HepG2 (cell line): ENCODE results near the gene PHF14. TPM values are rescaled to one million over a fixed set of nuclear protein-coding genes. Genes with fewer than 3 reads are reported as not detected.

Source experiments
- HNF4A ChIP-seq: sonication (generic); formaldehyde crosslinking; IDR thresholded peaks from 2 replicates; pipeline ENCODE4 v1.4.0; 2020; ENCODE audit warnings: missing genetic modification reagents
- HNRNPUL1 ChIP-seq: fragments of 200-400 bp; formaldehyde crosslinking; IDR thresholded peaks from 2 replicates; pipeline ENCODE4 v1.6.1; 2017; ENCODE audit warnings: low read depth, mild to moderate bottlenecking, low read length, moderate library complexity
- MEF2D ChIP-seq: sonication (generic); formaldehyde crosslinking; IDR thresholded peaks from 2 replicates; pipeline ENCODE4 v1.5.1; 2020; ENCODE audit warnings: mild to moderate bottlenecking, missing genetic modification reagents
- PBX3 ChIP-seq: sonication (generic); formaldehyde crosslinking; IDR thresholded peaks from 2 replicates; pipeline ENCODE4 v1.8.1; 2023; ENCODE audit warnings: missing genetic modification reagents, inconsistent platforms, borderline replicate concordance
- PHF8 ChIP-seq: sonication (generic); formaldehyde crosslinking; IDR thresholded peaks from 2 replicates; pipeline ENCODE4 v1.5.0; 2020; ENCODE audit warnings: missing genetic modification reagents
- SALL1 ChIP-seq: sonication (generic); formaldehyde crosslinking; IDR thresholded peaks from 2 replicates; pipeline ENCODE4 v1.8.0; 2022; ENCODE audit warnings: mild to moderate bottlenecking, missing genetic modification reagents
- SCMH1 ChIP-seq: sonication (generic); formaldehyde crosslinking; IDR thresholded peaks from 2 replicates; pipeline ENCODE4 v1.9.0; 2021; ENCODE audit warnings: missing genetic modification reagents, mild to moderate bottlenecking, borderline replicate concordance
- ZNF317 ChIP-seq: sonication (generic); formaldehyde crosslinking; IDR thresholded peaks from 2 replicates; pipeline ENCODE4 v1.5.0; 2020; ENCODE audit warnings: mild to moderate bottlenecking, missing genetic modification reagents
- ZNF331 ChIP-seq: sonication (generic); formaldehyde crosslinking; IDR thresholded peaks from 2 replicates; pipeline ENCODE4 v1.4.0; 2020; ENCODE audit warnings: missing genetic modification reagents
- ZNF569 ChIP-seq: sonication (generic); formaldehyde crosslinking; IDR thresholded peaks from 2 replicates; pipeline ENCODE4 v1.5.0; 2020; ENCODE audit warnings: mild to moderate bottlenecking, missing genetic modification reagents, moderate library complexity, borderline replicate concordance
- ZNF776 ChIP-seq: sonication (generic); formaldehyde crosslinking; IDR thresholded peaks from 2 replicates; pipeline ENCODE4 v1.4.0; 2020; ENCODE audit warnings: mild to moderate bottlenecking, missing genetic modification reagents
- ZNF782 ChIP-seq: sonication (generic); formaldehyde crosslinking; IDR thresholded peaks from 2 replicates; pipeline ENCODE4 v1.4.0; 2020; ENCODE audit warnings: missing genetic modification reagents, mild to moderate bottlenecking, borderline replicate concordance
- ZNF841 ChIP-seq: sonication (generic); formaldehyde crosslinking; IDR thresholded peaks from 2 replicates; pipeline ENCODE4 v1.8.1; 2023; ENCODE audit warnings: missing genetic modification reagents, borderline replicate concordance
- polyA plus RNA-seq, 8 experiments: library from polyadenylated mRNA; depleted of rRNA in 3 of 8; stranded (reverse) in 7 of 8; unstranded in 1 of 8; fragments of >200 nt; fragmentation: Illumina TruSeq in 4 of 8; extraction: Trizol in 4 of 8; gene quantifications; 2 replicates each; pipeline versions ENCODE4 v1.2.1 to v1.2.3, GENCODE V29; 2011 to 2016; ENCODE audit warnings: low read depth in 4 of 8, missing spikeins in 1 of 8, mixed read lengths in 1 of 8; ENCODE audit not compliant: insufficient read depth in 1 of 8
- total RNA-seq, 5 experiments: library from RNA; depleted of rRNA; stranded (reverse); fragments of >200 nt; fragmentation: Illumina TruSeq; extraction: Trizol; gene quantifications; 2 replicates each; pipeline ENCODE4 v1.2.3, GENCODE V29; 2016; ENCODE audit warnings: low read depth in 1 of 5
- TF ChIP-seq, protein P1 (sequence below): sonication (generic); formaldehyde crosslinking; conservative IDR thresholded peaks from 2 replicates; pipeline ENCODE4 v1.4.0; 2020; ENCODE audit warnings: mild to moderate bottlenecking, missing genetic modification reagents, moderate library complexity
- TF ChIP-seq, protein P2 (sequence below): sonication (generic); formaldehyde crosslinking; IDR thresholded peaks from 2 replicates; pipeline ENCODE4 v1.8.0; 2022; ENCODE audit warnings: mild to moderate bottlenecking, missing genetic modification reagents
- TF ChIP-seq, protein P3 (sequence below): sonication (generic); formaldehyde crosslinking; conservative IDR thresholded peaks from 2 replicates; pipeline ENCODE4 v1.8.0; 2022; ENCODE audit warnings: missing genetic modification reagents
- TF ChIP-seq, protein P4 (sequence below): sonication (generic); formaldehyde crosslinking; IDR thresholded peaks from 2 replicates; pipeline ENCODE4 v1.4.0; 2020; ENCODE audit warnings: missing genetic modification reagents, mild to moderate bottlenecking, borderline replicate concordance

PHF14 gene
- total and polyA plus RNA-seq, 2 of the 13 experiments (the other 11 are each of a cell fraction or from before 2014, with no cell fraction given): 18.9 to 68.7 TPM

GRCh38 chr7:10973061-10973941 lies at the start of gene PHF14 (continued):
- TF ChIP-seq, protein P1, sequence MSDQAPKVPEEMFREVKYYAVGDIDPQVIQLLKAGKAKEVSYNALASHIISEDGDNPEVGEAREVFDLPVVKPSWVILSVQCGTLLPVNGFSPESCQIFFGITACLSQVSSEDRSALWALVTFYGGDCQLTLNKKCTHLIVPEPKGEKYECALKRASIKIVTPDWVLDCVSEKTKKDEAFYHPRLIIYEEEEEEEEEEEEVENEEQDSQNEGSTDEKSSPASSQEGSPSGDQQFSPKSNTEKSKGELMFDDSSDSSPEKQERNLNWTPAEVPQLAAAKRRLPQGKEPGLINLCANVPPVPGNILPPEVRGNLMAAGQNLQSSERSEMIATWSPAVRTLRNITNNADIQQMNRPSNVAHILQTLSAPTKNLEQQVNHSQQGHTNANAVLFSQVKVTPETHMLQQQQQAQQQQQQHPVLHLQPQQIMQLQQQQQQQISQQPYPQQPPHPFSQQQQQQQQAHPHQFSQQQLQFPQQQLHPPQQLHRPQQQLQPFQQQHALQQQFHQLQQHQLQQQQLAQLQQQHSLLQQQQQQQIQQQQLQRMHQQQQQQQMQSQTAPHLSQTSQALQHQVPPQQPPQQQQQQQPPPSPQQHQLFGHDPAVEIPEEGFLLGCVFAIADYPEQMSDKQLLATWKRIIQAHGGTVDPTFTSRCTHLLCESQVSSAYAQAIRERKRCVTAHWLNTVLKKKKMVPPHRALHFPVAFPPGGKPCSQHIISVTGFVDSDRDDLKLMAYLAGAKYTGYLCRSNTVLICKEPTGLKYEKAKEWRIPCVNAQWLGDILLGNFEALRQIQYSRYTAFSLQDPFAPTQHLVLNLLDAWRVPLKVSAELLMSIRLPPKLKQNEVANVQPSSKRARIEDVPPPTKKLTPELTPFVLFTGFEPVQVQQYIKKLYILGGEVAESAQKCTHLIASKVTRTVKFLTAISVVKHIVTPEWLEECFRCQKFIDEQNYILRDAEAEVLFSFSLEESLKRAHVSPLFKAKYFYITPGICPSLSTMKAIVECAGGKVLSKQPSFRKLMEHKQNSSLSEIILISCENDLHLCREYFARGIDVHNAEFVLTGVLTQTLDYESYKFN (CRISPR knock-in tag): peak; percentile 68
- no peak for TF ChIP-seq ZNF782 (CRISPR knock-in tag)
- TF ChIP-seq, protein P2, sequence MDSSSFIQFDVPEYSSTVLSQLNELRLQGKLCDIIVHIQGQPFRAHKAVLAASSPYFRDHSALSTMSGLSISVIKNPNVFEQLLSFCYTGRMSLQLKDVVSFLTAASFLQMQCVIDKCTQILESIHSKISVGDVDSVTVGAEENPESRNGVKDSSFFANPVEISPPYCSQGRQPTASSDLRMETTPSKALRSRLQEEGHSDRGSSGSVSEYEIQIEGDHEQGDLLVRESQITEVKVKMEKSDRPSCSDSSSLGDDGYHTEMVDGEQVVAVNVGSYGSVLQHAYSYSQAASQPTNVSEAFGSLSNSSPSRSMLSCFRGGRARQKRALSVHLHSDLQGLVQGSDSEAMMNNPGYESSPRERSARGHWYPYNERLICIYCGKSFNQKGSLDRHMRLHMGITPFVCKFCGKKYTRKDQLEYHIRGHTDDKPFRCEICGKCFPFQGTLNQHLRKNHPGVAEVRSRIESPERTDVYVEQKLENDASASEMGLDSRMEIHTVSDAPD: no peak
- no peak; the same call in none of the 2 replicates for TF ChIP-seq ZNF331
- TF ChIP-seq HNRNPUL1: no peak
- no peak for TF ChIP-seq ZNF841
- TF ChIP-seq MEF2D (CRISPR knock-in tag): no peak
- peak; percentile 77 for TF ChIP-seq HNF4A (CRISPR knock-in tag)
- no peak for TF ChIP-seq SCMH1
- TF ChIP-seq PHF8 (CRISPR knock-in tag): peak; percentile 81
- 0 out of 2 replicates have a peak, but pooled peaks have one; percentile 9 for TF ChIP-seq ZNF569 (CRISPR knock-in tag)
- TF ChIP-seq, protein P3, sequence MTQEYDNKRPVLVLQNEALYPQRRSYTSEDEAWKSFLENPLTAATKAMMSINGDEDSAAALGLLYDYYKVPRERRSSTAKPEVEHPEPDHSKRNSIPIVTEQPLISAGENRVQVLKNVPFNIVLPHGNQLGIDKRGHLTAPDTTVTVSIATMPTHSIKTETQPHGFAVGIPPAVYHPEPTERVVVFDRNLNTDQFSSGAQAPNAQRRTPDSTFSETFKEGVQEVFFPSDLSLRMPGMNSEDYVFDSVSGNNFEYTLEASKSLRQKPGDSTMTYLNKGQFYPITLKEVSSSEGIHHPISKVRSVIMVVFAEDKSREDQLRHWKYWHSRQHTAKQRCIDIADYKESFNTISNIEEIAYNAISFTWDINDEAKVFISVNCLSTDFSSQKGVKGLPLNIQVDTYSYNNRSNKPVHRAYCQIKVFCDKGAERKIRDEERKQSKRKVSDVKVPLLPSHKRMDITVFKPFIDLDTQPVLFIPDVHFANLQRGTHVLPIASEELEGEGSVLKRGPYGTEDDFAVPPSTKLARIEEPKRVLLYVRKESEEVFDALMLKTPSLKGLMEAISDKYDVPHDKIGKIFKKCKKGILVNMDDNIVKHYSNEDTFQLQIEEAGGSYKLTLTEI (CRISPR knock-in tag): no peak
- peak; percentile 43; the same call in 1 of the 2 replicates for TF ChIP-seq ZNF317 (CRISPR knock-in tag)
- peak; percentile 16; the same call in 1 of the 2 replicates for TF ChIP-seq ZNF776 (CRISPR knock-in tag)
- TF ChIP-seq, protein P4, sequence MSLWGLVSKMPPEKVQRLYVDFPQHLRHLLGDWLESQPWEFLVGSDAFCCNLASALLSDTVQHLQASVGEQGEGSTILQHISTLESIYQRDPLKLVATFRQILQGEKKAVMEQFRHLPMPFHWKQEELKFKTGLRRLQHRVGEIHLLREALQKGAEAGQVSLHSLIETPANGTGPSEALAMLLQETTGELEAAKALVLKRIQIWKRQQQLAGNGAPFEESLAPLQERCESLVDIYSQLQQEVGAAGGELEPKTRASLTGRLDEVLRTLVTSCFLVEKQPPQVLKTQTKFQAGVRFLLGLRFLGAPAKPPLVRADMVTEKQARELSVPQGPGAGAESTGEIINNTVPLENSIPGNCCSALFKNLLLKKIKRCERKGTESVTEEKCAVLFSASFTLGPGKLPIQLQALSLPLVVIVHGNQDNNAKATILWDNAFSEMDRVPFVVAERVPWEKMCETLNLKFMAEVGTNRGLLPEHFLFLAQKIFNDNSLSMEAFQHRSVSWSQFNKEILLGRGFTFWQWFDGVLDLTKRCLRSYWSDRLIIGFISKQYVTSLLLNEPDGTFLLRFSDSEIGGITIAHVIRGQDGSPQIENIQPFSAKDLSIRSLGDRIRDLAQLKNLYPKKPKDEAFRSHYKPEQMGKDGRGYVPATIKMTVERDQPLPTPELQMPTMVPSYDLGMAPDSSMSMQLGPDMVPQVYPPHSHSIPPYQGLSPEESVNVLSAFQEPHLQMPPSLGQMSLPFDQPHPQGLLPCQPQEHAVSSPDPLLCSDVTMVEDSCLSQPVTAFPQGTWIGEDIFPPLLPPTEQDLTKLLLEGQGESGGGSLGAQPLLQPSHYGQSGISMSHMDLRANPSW (CRISPR knock-in tag): peak; percentile 30; the same call in 1 of the 2 replicates
- peak; percentile 10 for TF ChIP-seq SALL1 (CRISPR knock-in tag)
- no peak for TF ChIP-seq PBX3 (CRISPR knock-in tag)
